HUES48 (cell line): Measurements from ENCODE around the gene SF3A1.

Experiments
- H3K27ac ChIP-seq: one replicate; pipeline ENCODE4 v1.7.0; 2013; ENCODE audit warnings: low read depth, low read length, inconsistent platforms
- H3K27me3 ChIP-seq: 2 replicates; pipeline ENCODE4 v1.6.1; 2013; ENCODE audit warnings: mild to moderate bottlenecking, low read length; ENCODE audit not compliant: control insufficient read depth, insufficient read depth
- H3K36me3 ChIP-seq: 2 replicates; pipeline ENCODE4 v1.6.1; 2013; ENCODE audit warnings: low read length; ENCODE audit not compliant: control insufficient read depth, insufficient read depth
- H3K4me1 ChIP-seq: 2 replicates; pipeline ENCODE4 v1.6.1; 2013; ENCODE audit warnings: mild to moderate bottlenecking, low read length; ENCODE audit not compliant: control insufficient read depth, insufficient read depth
- H3K4me3 ChIP-seq: 2 replicates; pipeline ENCODE4 v1.5.1; 2013; ENCODE audit warnings: mild to moderate bottlenecking, low read depth, low read length
- H3K9ac ChIP-seq: 2 replicates; pipeline ENCODE4 v1.6.1; 2013; ENCODE audit warnings: mild to moderate bottlenecking, low read depth, low read length, moderate library complexity
- H3K9me3 ChIP-seq: 2 replicates; pipeline ENCODE4 v1.6.1; 2013; ENCODE audit warnings: low read length; ENCODE audit not compliant: control insufficient read depth, insufficient read depth

Gene SF3A1

DNA sequence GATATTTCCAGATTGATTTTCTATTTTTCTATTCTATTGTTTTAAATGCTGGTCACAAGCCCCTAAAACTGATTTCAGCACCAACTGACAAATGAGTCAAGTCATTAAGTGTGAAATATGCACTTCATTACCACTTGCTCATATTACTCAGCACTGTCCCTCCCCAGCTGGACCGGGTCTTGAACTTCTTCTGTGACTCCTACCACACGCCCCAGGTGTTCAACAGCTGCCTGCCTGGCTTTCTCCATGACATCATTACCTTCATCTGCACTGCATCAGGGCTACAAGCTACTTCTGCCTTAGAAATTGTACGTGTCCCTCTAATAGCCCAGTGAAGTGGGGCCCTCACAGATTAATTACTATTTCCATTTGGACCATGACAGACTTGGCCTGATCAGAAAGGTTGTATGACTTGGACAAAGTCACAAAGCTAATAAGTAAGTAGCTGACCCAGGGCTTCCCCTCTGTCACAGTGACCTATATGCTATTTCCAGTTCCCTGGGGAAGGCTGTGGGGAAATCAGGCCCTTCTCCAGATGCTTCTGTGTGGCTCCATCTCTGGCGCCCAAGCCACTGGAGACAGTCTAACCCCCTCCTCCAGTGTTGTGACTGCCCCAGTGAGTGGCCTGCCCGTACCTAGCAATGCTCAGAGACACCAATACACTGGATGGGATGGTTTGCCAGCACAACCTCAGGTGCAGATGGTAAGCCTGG, 48.0 kb downstream of the SF3A1 start:
- Histone ChIP-seq H3K4me1 (peaks cover 12% of the 10 kb centered on the region), H3K9ac (no peak overlapping the region), H3K4me3 (no peak overlapping the region), H3K27ac (no peak overlapping the region), H3K27me3 (no peaks in the 10 kb centered on the region), H3K36me3 (no peaks in the 10 kb centered on the region), H3K9me3 (no peaks in the 10 kb centered on the region)

DNA sequence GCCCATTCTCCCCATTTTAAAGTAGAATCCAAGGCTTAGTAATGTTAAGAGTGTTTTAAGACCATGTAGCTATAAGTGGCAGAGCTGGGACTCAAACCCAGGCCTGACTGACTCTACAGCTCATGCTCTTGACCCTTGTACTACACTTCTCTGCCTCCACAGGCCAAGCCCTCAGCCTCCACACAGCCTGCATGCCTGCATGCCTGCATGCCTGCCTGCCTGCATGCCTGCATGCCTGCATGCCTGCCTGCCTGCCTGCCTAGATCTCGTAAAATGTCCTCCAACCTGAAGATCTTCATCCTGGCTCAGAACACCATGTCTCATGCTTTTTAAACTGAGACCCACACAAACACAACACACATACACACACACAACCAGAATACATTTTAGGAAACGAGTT, 48.6 kb downstream of the SF3A1 start:
- no peaks in the 10 kb centered on the region for H3K36me3 ChIP-seq

DNA sequence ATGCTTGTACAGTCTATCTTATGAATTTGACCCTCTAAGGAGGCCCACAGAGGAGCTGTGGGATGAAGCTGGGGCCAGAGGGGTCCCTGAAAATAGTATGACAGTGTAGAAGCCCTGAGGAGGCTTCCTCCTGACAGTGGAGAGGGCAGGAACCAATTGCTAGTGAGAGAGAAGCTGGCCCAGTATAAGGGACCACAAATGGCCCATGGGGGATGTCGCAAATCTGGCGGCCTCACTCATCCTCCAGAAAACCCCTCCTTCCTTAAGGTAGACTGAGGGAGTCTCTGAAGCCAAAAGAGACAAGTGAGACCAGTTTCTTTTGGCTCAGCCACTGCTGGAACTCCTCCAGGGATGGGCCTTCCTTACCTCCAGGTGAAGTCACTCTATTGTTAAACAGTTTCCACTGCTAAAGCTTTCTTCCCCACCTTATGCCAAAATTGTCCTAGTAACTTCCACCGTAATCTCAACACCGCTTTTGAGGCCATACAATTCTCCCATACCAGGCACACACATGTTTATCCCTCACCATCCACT, 49.6 kb downstream of the SF3A1 start:
- Histone ChIP-seq H3K4me1 (peaks cover 12% of the 10 kb centered on the region), H3K27ac (no peak overlapping the region)

More for the DNA sequence above, 48.6 kb downstream of the SF3A1 start:
- no peak overlapping the region for H3K4me3 ChIP-seq
- no peaks in the 10 kb centered on the region for H3K9me3 ChIP-seq
- no peak overlapping the region for H3K27ac ChIP-seq
- no peaks in the 10 kb centered on the region for H3K27me3 ChIP-seq
- no peak overlapping the region for H3K9ac ChIP-seq
- H3K4me1 ChIP-seq, result peaks cover 12% of the 10 kb centered on the region

DNA sequence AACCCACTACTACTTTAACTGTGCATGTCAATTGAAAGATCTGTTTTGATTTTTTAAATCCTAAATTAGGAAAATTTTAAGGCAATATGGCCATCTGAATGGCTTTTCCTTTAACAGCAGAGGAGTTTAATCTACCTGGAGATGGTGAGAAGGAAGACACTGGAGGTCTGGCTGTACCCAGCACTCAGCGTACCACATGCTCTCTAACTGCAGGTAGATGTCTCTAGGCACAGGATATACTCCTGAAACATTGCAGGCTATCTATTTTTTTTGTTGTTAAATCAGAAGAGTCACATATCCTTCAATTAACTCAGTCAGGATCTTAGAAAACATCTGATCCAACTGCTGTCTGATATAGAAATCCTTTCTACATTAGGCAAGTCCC, 50.1 kb downstream of the SF3A1 start:
- Histone ChIP-seq H3K36me3 (no peaks in the 10 kb centered on the region), H3K9ac (no peak overlapping the region), H3K4me1 (peaks cover 12% of the 10 kb centered on the region), H3K27ac (no peak overlapping the region), H3K9me3 (no peaks in the 10 kb centered on the region), H3K27me3 (no peaks in the 10 kb centered on the region), H3K4me3 (no peak overlapping the region)

More for the DNA sequence above, 49.6 kb downstream of the SF3A1 start:
- no peaks in the 10 kb centered on the region for H3K9me3 ChIP-seq
- no peak overlapping the region for H3K9ac ChIP-seq
- no peak overlapping the region for H3K4me3 ChIP-seq
- H3K36me3 ChIP-seq, result no peaks in the 10 kb centered on the region
- no peaks in the 10 kb centered on the region for H3K27me3 ChIP-seq

DNA sequence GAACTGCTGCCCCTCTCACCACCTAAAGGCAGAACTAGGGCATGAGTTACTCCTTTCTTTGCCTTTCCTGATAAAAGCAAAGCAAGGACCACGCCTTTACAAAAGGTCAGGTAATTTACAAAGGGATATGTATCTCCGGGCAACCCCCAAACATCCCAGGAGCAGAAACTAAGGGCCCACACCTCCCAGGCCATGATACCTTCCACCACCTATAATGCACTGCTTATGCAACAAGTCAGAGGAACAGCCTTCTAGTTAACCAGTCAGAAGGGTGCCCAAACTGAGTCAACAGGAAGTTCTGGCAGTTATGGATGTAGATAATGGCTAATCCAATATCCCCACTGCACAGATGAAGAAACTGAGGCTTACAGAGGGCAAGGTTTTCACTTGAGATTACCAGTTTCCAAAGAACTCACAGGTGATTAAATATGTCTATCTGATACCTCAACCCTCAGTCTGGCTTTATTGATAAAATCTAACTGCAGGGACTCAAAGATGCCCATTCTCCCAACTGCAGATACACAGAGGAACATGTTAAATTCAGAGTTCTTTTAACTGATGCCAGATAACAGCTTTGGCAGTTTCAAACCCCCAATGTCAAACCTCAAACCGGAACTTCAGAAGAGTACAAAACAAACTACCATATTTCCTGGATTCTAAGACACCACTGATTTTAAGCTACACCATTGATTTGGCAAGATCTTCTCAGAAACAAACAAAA, 50.6 kb downstream of the SF3A1 start:
- no peak overlapping the region for H3K27ac ChIP-seq
- H3K9ac ChIP-seq, result no peak overlapping the region
- no peaks in the 10 kb centered on the region for H3K36me3 ChIP-seq
- H3K9me3 ChIP-seq, result no peaks in the 10 kb centered on the region
- H3K4me3 ChIP-seq, result no peak overlapping the region
- peaks cover 9% of the 10 kb centered on the region for H3K4me1 ChIP-seq
- no peaks in the 10 kb centered on the region for H3K27me3 ChIP-seq

DNA sequence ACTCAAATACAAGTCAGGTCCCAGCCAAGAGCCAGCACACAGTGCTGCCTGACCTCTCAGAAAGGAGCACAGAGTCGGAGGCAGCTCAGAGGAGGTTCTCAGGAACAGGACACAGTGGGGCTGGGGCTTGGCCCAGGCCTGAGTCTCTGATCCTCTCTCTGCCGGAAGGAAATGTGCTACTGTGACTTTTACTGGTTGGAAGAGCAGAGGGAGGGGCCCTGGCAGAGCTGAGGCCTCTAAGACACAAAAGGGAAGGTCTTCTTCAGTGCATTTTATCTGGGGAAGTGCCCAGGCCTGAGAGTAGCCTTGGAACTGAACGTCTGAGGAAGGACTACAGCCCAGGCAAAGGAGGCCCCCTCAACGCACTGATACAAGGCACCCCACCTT, 51.2 kb downstream of the SF3A1 start:
- no peak overlapping the region for H3K4me3 ChIP-seq
- peaks cover 4% of the 10 kb centered on the region; the same call in 1 of the 2 replicates for H3K4me1 ChIP-seq
- H3K9me3 ChIP-seq, result no peaks in the 10 kb centered on the region
- H3K36me3 ChIP-seq, result no peaks in the 10 kb centered on the region
- no peak overlapping the region for H3K9ac ChIP-seq
- H3K27ac ChIP-seq, result no peak overlapping the region
- H3K27me3 ChIP-seq, result no peaks in the 10 kb centered on the region

DNA sequence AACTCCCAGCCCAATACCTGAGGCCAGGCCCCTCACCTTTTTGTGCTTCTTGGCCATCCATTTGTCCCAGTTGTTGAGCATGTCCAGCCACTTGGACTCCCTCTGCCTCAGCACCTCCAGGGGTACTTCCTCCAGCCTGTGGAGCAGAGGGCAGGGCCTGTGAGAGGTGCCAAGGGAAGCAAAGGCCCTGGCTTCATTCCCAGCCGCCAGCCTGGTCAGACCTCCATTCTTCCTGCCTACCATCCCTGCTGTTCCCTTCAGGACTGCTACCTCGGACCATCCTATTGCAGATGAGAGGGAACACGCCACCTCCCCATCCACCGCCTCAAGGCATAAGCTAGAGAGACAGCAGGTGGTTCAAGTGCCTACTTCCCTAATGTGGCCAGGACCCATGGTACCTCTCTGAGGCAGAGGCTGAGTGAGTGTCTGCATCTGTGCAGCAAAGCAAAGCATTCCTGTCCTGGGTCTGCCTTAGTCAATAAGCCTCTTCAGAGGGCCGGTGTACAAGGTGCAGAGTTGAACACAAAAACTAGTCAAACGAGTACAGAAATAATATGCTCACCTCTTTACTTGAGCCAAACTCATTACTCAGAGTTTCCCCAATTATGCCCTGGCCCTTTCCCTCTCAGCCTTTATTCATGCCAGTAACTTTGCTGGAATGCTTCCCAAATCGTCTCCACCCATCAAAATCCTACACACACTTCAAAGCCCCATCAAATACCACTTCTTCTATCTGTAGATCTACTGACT, 52.0 kb downstream of the SF3A1 start:
- no peak overlapping the region for H3K9ac ChIP-seq
- no peaks in the 10 kb centered on the region for H3K36me3 ChIP-seq
- H3K27me3 ChIP-seq, result no peaks in the 10 kb centered on the region
- no peak overlapping the region for H3K27ac ChIP-seq
- no peak overlapping the region for H3K4me3 ChIP-seq
- no peaks in the 10 kb centered on the region for H3K9me3 ChIP-seq
- H3K4me1 ChIP-seq, result peaks cover 4% of the 10 kb centered on the region; the same call in 1 of the 2 replicates

DNA sequence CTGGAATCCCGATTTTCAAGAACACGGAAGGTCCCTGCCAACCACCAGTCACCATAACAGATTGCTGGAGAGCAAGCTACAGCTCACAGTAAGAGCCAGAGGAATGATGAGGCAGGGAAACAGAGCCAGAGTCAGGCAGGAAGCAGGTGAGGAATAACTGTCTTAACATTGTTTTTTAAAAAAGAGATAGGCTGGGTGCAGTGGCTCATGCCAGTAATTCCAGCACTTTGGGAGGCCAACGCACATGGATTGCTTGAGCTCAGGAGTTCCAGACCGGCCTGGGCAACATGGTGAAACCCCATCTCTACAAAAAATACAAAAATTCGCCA, 53.9 kb downstream of the SF3A1 start:
- H3K9me3 ChIP-seq, result no peaks in the 10 kb centered on the region
- no peaks in the 10 kb centered on the region for H3K36me3 ChIP-seq
- H3K27ac ChIP-seq, result no peak overlapping the region
- no peak overlapping the region for H3K4me3 ChIP-seq
- H3K27me3 ChIP-seq, result no peaks in the 10 kb centered on the region
- H3K4me1 ChIP-seq, result peaks cover 4% of the 10 kb centered on the region; the same call in 1 of the 2 replicates
- H3K9ac ChIP-seq, result no peak overlapping the region

DNA sequence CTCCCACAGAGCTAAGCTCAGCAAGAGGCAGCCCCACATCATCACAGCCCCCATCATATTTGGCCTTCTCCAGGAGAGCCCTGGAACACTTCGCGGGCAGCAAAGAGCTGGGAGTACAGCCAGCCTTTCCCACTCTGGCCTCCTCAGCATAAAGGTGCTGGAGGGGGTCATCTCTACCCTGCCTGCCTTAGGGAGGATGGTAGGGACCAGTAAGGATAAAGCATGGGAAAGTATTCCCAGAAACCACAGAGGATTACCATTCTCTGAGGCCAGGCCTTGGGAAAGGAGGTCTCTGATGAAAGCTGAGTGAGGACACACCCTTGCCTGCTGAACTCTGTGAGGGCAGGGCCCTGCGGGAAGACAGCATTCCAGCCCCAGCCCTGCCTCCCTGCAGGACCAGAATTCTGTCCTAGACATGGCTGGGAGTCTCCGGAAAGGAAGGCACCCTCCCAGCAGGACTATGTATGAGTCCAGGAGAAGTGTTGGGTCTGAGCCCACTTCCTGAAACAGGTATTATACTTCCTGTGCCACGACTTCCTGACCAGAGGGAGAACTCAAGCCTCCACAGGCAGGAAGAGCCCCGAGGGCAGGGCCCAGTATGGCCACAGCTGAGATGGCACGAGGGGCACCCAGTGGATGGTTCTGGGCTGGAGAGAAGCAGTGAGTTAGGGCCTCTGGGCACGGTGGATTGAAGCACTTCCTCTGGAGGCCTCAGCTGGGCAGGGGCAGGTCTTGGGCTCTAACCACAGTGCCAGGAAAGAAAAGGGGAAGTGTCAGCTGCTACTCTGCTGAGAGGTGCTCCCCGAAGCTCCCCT, 54.5 kb downstream of the SF3A1 start:
- Histone ChIP-seq H3K27me3 (no peaks in the 10 kb centered on the region), H3K4me1 (peaks cover 4% of the 10 kb centered on the region; the same call in 1 of the 2 replicates), H3K9ac (no peak overlapping the region), H3K27ac (no peak overlapping the region), H3K36me3 (no peaks in the 10 kb centered on the region), H3K9me3 (no peaks in the 10 kb centered on the region), H3K4me3 (no peak overlapping the region)

DNA sequence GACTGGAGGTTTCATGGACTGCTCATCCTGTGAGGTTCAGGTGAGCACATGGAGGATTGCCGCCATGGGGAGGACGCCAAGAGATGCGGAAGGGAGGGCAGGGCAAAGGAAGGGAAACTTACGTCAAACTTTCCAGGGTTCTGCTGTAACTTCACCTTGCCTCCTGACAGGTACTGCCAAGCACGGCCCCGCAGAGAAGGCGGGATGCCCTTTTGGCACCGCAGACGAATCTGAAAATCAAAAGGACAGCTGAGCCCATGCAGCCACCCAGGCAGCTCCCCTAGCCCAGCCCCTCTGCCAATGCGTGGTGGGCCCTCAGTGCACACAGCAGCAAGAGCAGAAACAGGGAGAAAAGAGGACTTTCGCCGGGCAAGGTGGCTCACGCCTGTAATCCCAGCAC, 57.4 kb downstream of the SF3A1 start:
- no peaks in the 10 kb centered on the region for H3K9me3 ChIP-seq
- no peak overlapping the region for H3K9ac ChIP-seq
- H3K4me1 ChIP-seq, result no peaks in the 10 kb centered on the region
- H3K36me3 ChIP-seq, result no peaks in the 10 kb centered on the region; the same call in 1 of the 2 replicates
- no peak overlapping the region for H3K27ac ChIP-seq
- H3K27me3 ChIP-seq, result no peaks in the 10 kb centered on the region
- no peak overlapping the region for H3K4me3 ChIP-seq
